ENCODE data around the gene TLCD2.

GRCh38 chr17:1658100-1658499 is 52.1 kb downstream of the TLCD2 start:
- no peak for TF ChIP-seq POLR2A (IDR thresholded peaks at IDR 0.05)
- no peak for TF ChIP-seq CTCF (IDR thresholded peaks at IDR 0.05)
- TF ChIP-seq POLR2AphosphoS5 (IDR thresholded peaks at IDR 0.05), result no peak

All from prostate gland (tissue), 2 donors.